GM12878 (cell line): ENCODE data around the gene ENPP7.

Experiments used
- CTCF ChIP-seq, 3 experiments: IDR thresholded peaks in 2 of 3; conservative IDR thresholded peaks in 1 of 3; 2 replicates each; pipeline ENCODE4 v1.5.1; 2011; ENCODE audit warnings: low read depth in 3 of 3, low read length in 3 of 3, mild to moderate bottlenecking in 3 of 3, control low read depth in 2 of 3, moderate library complexity in 2 of 3, inconsistent platforms in 1 of 3, mixed read lengths in 1 of 3; ENCODE audit not compliant: control insufficient read depth in 2 of 3, insufficient read depth in 1 of 3; ENCODE audit errors: extremely low read depth in 1 of 3
- POLR2A ChIP-seq: IDR thresholded peaks from 2 replicates; pipeline ENCODE4 v1.6.1; 2011; ENCODE audit warnings: low read depth, mild to moderate bottlenecking, low read length

DNA sequence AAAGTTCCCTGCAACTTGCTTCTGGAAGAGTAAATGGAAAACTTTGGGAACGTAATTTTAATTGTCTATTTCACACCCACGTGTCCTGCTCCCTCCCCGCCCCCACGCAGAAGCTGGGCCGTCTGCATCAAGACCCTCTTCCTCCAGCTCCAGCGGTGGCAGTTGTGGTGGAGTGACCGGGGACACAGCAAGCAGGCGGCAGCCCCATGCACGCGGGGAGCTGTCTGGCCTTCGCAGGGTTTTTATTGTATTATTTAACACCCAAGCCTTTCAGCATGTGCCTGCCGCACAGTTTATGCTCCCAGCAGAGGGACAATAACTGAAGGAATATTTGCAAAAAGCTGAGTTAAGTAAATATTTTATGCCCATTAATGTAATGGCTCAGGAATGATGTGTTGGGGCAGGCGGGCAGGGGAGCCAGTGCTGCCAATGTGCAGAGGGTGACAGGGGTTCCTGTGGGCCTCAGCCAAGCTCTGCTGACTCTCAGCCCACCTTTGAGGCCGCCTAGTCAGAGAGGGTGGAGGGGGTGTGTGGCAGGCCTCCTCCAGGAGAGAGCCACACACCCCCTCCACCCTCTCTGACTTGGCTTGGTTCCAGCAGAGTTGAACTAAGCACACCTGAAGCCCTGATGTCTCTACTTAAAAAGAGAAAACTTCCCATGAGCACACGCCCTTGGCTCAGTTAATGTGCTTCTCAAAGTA, 32.4 kb upstream of the ENPP7 start:
- no peak for TF ChIP-seq CTCF (IDR thresholded peaks at IDR 0.05 in 2 of 3, conservative IDR thresholded peaks at IDR 0.05 in 1 of 3; ENCODE audit: control insufficient read depth in 2 of 3, extremely low read depth in 1 of 3, insufficient read depth in 1 of 3, low read depth in 3 of 3, low read length in 3 of 3)
- no peak for TF ChIP-seq POLR2A
